OCI-LY7 (cell line): ENCODE results near the gene TTLL1. TPM values are rescaled to one million over a fixed set of nuclear protein-coding genes. Genes with fewer than 3 reads are reported as not detected.

Experiments
- BruUV-seq: library from RNA; stranded (reverse); fragments of 400-500 nt; replicated peaks from 2 replicates; lab custom pipeline; 2021; lab: Mats Ljungman, UMichigan
- CTCF ChIA-PET: fragments of 300-600 bp; sonication (Branson Sonifier 250); formaldehyde crosslinking; loops from one replicate; lab custom pipeline; 2022; ENCODE audit warnings: antibody characterized with exemption; ENCODE audit not compliant: unreplicated experiment; lab: Charles Lee
- POLR2A ChIA-PET: fragments of 300-600 bp; sonication (Branson Sonifier 250); formaldehyde crosslinking; loops from one replicate; lab custom pipeline; 2022; ENCODE audit warnings: antibody characterized with exemption; lab: Charles Lee
- DNase-seq: peaks from one replicate; pipeline ENCODE4 v3.0.0-alpha.2; 2015; ENCODE audit warnings: low spot score
- H2AFZ ChIP-seq: fragments of 200-600 bp; sonication (generic), shearing (Covaris generic); 2 replicates; pipeline ENCODE4 v1.6.1; 2014; ENCODE audit warnings: mild to moderate bottlenecking, antibody characterized with exemption, low read length, moderate library complexity
- H3K27ac ChIP-seq: fragments of 200-600 bp; sonication (generic); 2 replicates; pipeline ENCODE4 v1.5.1; 2014; ENCODE audit warnings: mixed run types, low read depth, mild to moderate bottlenecking, moderate library complexity, low read length, inconsistent platforms; ENCODE audit not compliant: poor library complexity, severe bottlenecking
- H3K36me3 ChIP-seq: fragments of 200-600 bp; sonication (generic); 2 replicates; pipeline ENCODE4 v1.6.1; 2014; ENCODE audit warnings: mild to moderate bottlenecking, antibody characterized with exemption, low read length, moderate library complexity, mixed read lengths; ENCODE audit not compliant: insufficient read depth
- H3K4me1 ChIP-seq: fragments of 200-600 bp; sonication (generic); 2 replicates; pipeline ENCODE4 v1.5.1; 2014; ENCODE audit warnings: mild to moderate bottlenecking, low read length; ENCODE audit not compliant: insufficient read depth, poor library complexity, severe bottlenecking
- H3K4me2 ChIP-seq: fragments of 200-600 bp; sonication (generic); 2 replicates; pipeline ENCODE4 v1.6.1; 2014; ENCODE audit warnings: mild to moderate bottlenecking, low read length
- H3K4me3 ChIP-seq: fragments of 200-600 bp; sonication (generic); 2 replicates; pipeline ENCODE4 v1.5.1; 2014; ENCODE audit warnings: mild to moderate bottlenecking, low read depth, low read length; ENCODE audit not compliant: poor library complexity, severe bottlenecking
- H3K79me2 ChIP-seq: fragments of 200-600 bp; sonication (generic); 2 replicates; pipeline ENCODE4 v1.6.1; 2016; ENCODE audit warnings: low read depth, mild to moderate bottlenecking, low read length, moderate library complexity, mixed read lengths; ENCODE audit not compliant: insufficient read depth
- H3K9me2 ChIP-seq: fragments of 200-600 bp; sonication (generic); 2 replicates; pipeline ENCODE4 v1.6.1; 2016; ENCODE audit warnings: mild to moderate bottlenecking, low read length, mixed read lengths; ENCODE audit not compliant: insufficient read depth
- H3K9me3 ChIP-seq: fragments of 200-600 bp; sonication (generic); 2 replicates; pipeline ENCODE4 v1.6.1; 2014; ENCODE audit warnings: mild to moderate bottlenecking, mixed run types, low read length, mixed read lengths
- H4K20me1 ChIP-seq: fragments of 200-600 bp; sonication (generic); 2 replicates; pipeline ENCODE4 v1.6.1; 2014; ENCODE audit warnings: mild to moderate bottlenecking, antibody characterized with exemption, low read length, moderate library complexity, mixed read lengths; ENCODE audit not compliant: insufficient read depth
- EZH2phosphoT487 ChIP-seq: fragments of 200-600 bp; sonication (generic); IDR thresholded peaks from 2 replicates; pipeline ENCODE4 v1.6.1; 2018; ENCODE audit warnings: low read depth, borderline replicate concordance, mild to moderate bottlenecking, mixed run types, antibody characterized with exemption, low read length, moderate library complexity, mixed read lengths
- intact Hi-C: fragments of 100-400 bp; cut with micrococcal nuclease; formaldehyde crosslinking; loops from one replicate; pipeline ENCODE4 v1.10.0; 2022; ENCODE audit not compliant: unreplicated experiment
- total RNA-seq, 2 experiments: library from RNA; depleted of rRNA in 1 of 2; stranded (reverse); fragments of >200 nt in 1 of 2; shearing (Covaris generic) in 1 of 2; gene quantifications; 2 replicates each; pipeline ENCODE4 v1.2.3, GENCODE V29; 2014 to 2022
- TF ChIP-seq, protein P1 (sequence below): fragments of 200-600 bp; sonication (generic); conservative IDR thresholded peaks from 2 replicates; pipeline ENCODE4 v1.5.1; 2014; ENCODE audit warnings: mild to moderate bottlenecking, antibody characterized with exemption, low read length, moderate library complexity, mixed read lengths

Gene TTLL1
- total RNA-seq, 2 experiments from 2014 or later, result 5.8 to 7.1 TPM

DNA sequence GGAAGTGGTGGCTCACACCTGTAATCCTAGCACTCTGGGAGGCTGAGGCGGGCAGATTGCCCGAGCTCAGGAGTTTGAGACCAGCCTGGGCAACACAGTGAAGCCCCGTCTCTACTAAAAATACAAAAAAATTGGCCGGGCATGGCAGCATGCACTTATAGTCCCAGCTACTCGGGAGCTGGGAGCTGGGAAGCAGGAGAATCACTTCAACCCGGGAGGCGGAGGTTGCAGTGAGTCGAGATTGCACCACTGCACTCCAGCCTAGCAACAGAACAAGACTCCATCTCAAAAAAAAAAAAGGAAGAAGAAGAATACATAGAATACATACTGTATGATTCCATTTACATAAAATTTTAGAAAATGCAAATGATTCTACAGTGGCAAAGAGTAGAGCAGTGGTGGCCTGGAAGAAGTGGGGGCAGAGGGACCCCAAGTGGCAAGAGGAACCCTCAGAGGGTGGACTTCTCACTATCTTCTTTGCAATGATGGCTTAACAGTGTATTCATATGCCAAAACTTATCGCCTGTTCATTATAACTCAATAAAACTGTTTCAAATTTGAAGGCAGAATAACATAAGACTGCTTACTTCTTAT, 96.2 kb downstream of the TTLL1 start:
- intact Hi-C loops, result no loop called here
- Histone ChIP-seq H3K27ac (no peak overlapping the region), H3K4me2 (no peak overlapping the region), H4K20me1 (no peaks in the 10 kb centered on the region; the same call in 1 of the 2 replicates), H3K4me1 (peaks cover 13% of the 10 kb centered on the region), H3K4me3 (no peak overlapping the region), H3K9me3 (peaks cover 14% of the 10 kb centered on the region; the same call in 1 of the 2 replicates), H3K9me2 (no peaks in the 10 kb centered on the region), H2AFZ (no peak overlapping the region), H3K79me2 (peaks cover 39% of the 10 kb centered on the region), H3K36me3 (peaks cover 17% of the 10 kb centered on the region)
- no TSS peak for BruUV-seq
- POLR2A ChIA-PET, result no interaction called here
- CTCF ChIA-PET, result no interaction called here
- DNase-seq, result no peak
- TF ChIP-seq, protein P1, sequence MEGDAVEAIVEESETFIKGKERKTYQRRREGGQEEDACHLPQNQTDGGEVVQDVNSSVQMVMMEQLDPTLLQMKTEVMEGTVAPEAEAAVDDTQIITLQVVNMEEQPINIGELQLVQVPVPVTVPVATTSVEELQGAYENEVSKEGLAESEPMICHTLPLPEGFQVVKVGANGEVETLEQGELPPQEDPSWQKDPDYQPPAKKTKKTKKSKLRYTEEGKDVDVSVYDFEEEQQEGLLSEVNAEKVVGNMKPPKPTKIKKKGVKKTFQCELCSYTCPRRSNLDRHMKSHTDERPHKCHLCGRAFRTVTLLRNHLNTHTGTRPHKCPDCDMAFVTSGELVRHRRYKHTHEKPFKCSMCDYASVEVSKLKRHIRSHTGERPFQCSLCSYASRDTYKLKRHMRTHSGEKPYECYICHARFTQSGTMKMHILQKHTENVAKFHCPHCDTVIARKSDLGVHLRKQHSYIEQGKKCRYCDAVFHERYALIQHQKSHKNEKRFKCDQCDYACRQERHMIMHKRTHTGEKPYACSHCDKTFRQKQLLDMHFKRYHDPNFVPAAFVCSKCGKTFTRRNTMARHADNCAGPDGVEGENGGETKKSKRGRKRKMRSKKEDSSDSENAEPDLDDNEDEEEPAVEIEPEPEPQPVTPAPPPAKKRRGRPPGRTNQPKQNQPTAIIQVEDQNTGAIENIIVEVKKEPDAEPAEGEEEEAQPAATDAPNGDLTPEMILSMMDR, result no peak
- TF ChIP-seq EZH2phosphoT487, result no peak

DNA sequence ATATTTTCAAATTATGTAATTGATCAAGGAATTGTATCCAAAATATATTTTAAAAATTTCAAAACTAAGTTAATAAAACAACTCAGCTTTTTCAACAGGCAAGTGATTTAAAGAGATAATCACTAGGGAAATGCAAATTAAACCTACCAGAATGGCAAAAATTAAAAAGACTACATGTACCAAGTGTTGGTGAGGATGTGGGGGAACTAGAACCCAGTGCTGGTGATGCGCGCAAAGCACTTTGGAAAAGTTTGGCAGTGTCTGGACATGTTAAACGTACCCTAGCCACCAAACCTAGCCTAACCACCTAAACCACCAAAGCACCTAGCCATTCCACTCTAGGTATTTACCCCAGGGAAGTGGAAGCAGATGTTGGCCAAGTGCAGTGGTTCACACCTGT, 97.1 kb downstream of the TTLL1 start:
- DNase-seq, result no peak
- no peaks in the 10 kb centered on the region for H3K9me2 ChIP-seq
- H3K4me3 ChIP-seq, result no peak overlapping the region
- TF ChIP-seq, protein P1, result no peak
- TF ChIP-seq EZH2phosphoT487, result no peak
- H3K4me1 ChIP-seq, result peaks cover 9% of the 10 kb centered on the region
- no peaks in the 10 kb centered on the region; the same call in 1 of the 2 replicates for H4K20me1 ChIP-seq
- BruUV-seq, result no TSS peak
- intact Hi-C loops, result no loop called here
- H3K79me2 ChIP-seq, result peaks cover 39% of the 10 kb centered on the region
- no peak overlapping the region for H3K27ac ChIP-seq
- ChIA-PET CTCF (no interaction called here), POLR2A (no interaction called here)
- H3K4me2 ChIP-seq, result no peak overlapping the region
- H2AFZ ChIP-seq, result no peak overlapping the region
- H3K36me3 ChIP-seq, result peaks cover 17% of the 10 kb centered on the region
- H3K9me3 ChIP-seq, result peaks cover 14% of the 10 kb centered on the region; the same call in 1 of the 2 replicates

DNA sequence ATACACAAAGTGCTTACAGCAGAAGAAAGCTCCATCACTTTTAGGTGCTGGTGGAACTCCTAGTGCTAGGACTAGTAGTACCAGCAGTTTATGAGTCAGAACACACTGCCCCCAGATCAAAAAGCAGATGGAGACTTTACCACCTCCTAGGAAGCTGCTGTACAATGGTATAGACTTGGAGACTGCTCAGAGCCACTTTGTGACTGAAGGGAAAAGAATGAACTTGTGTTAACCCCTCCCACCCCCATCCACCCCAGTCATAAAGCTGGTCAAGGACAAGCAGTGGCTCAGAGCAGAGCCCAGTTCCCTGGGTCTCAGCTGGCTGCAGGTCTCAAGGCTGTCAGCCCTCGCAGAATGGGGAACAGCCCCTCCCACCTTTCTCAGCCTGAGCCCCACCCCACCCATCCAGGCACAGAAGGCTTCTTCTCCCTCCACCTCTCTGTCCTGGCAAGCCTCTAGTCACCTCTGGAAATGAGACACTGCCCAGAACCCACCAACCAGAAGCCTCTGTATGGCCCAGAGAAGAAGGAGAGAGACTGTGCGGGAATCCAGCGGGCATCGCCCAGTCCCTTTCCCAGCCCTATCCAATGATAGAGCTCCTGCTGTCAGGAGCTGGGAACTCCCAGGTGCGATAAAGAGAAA, 98.1 kb downstream of the TTLL1 start:
- no TSS peak for BruUV-seq
- Histone ChIP-seq H2AFZ (no peak overlapping the region), H3K4me3 (no peak overlapping the region), H3K27ac (no peak overlapping the region), H3K4me1 (peaks cover 9% of the 10 kb centered on the region), H3K9me2 (no peaks in the 10 kb centered on the region), H4K20me1 (no peaks in the 10 kb centered on the region; the same call in 1 of the 2 replicates), H3K79me2 (peaks cover 34% of the 10 kb centered on the region), H3K9me3 (peaks cover 14% of the 10 kb centered on the region; the same call in 1 of the 2 replicates), H3K36me3 (peaks cover 17% of the 10 kb centered on the region), H3K4me2 (no peak overlapping the region)
- ChIA-PET CTCF (no interaction called here), POLR2A (no interaction called here)
- DNase-seq, result no peak
- TF ChIP-seq, protein P1, result no peak
- no peak for TF ChIP-seq EZH2phosphoT487
- intact Hi-C loops, result no loop called here
